Body of pancreas (tissue), 4 donors: ENCODE results near the gene OR2J3.
"Not testable (repeated sequence)": the region's sequence is repeated elsewhere in the genome, so short reads cannot be mapped to it uniquely, and the experiment has no call there.

Source experiments
- CTCF ChIP-seq, 7 experiments: fragments of 450-650 bp in 4 of 7; fragments of 200-600 bp in 3 of 7; sonication (generic) in 3 of 7; IDR thresholded peaks; one replicate each; pipeline ENCODE4 v1.5.1; 2016 to 2019; ENCODE audit warnings: antibody characterized with exemption in 7 of 7
- POLR2A ChIP-seq, 3 donors: fragments of 450-650 bp; IDR thresholded peaks; one replicate each; pipeline ENCODE4 v1.6.1; 2016; ENCODE audit warnings: antibody characterized with exemption in 3 of 3, mild to moderate bottlenecking in 2 of 3

- TF ChIP-seq CTCF, POLR2A (IDR thresholded peaks at IDR 0.05): not testable (repeated sequence)
Observed at GRCh38 chr6:29155182-29155581, 47.3 kb downstream of the OR2J3 start.
